ENCODE results near the gene CCDC146. TPM values are rescaled to one million over a fixed set of nuclear protein-coding genes. Genes with fewer than 3 reads are reported as not detected.

The CCDC146 gene
- total RNA-seq, 1 experiment from 2014 or later, result 0.72 TPM

DNA sequence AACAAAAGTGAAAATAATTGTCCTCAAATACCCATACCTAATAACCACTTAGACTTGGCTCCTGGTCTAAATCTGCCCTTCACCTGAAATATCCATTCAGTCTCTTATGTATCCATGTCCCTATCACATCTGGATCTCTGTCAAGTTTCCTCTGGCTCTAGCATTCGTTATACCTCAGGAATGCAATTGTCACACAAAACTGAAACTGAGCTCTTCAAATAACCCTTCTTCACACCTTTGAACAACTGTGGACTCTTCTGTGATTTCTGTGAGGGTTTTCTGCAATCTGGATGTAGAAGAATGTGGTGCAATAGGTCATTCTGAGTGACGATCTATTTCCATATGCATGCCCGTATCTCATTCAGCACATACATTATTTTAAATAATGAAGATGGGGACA is 130.7 kb downstream of the CCDC146 start:
- no peak overlapping the region for H3K4ac ChIP-seq (ENCODE audit: low read depth, low read length)
- H3K4me2 ChIP-seq (ENCODE audit: insufficient read depth, insufficient read length, low read length), result no peak overlapping the region
- H3K9me3 Mint-ChIP-seq, result no peaks in the 10 kb centered on the region; a peak in 1 of 5 replicates
- H3K27ac ChIP-seq (ENCODE audit: insufficient read length, low read depth, low read length), result no peak overlapping the region
- H3K4me1 ChIP-seq (ENCODE audit: insufficient read depth, low read length), result no peaks in the 10 kb centered on the region
- H3K23ac ChIP-seq (ENCODE audit: insufficient read length, low read depth, low read length), result no peak overlapping the region
- no peak overlapping the region for H3K4me3 Mint-ChIP-seq
- H3K36me3 Mint-ChIP-seq (ENCODE audit: insufficient read depth in 1 of 3, low read depth in 3 of 3), result no peaks in the 10 kb centered on the region
- no peaks in the 10 kb centered on the region for H3K27me3 ChIP-seq (ENCODE audit: insufficient read depth, low read length)
- no peak overlapping the region for H2BK15ac ChIP-seq (ENCODE audit: low read depth, low read length)
- H2BK20ac ChIP-seq (ENCODE audit: low read depth, low read length, poor library complexity, severe bottlenecking), result no peak overlapping the region
- H2AFZ ChIP-seq (ENCODE audit: low read length), result no peak overlapping the region
- H3K79me2 ChIP-seq (ENCODE audit: insufficient read depth, low read length), result no peaks in the 10 kb centered on the region
- DNase-seq, result no peak
- no peaks in the 10 kb centered on the region for H3K23me2 ChIP-seq (ENCODE audit: insufficient read length, low read depth, low read length, poor library complexity, severe bottlenecking)
- no peaks in the 10 kb centered on the region for H3K9me3 ChIP-seq (ENCODE audit: control insufficient read depth, low read depth, low read length)
- TF ChIP-seq, protein P1, sequence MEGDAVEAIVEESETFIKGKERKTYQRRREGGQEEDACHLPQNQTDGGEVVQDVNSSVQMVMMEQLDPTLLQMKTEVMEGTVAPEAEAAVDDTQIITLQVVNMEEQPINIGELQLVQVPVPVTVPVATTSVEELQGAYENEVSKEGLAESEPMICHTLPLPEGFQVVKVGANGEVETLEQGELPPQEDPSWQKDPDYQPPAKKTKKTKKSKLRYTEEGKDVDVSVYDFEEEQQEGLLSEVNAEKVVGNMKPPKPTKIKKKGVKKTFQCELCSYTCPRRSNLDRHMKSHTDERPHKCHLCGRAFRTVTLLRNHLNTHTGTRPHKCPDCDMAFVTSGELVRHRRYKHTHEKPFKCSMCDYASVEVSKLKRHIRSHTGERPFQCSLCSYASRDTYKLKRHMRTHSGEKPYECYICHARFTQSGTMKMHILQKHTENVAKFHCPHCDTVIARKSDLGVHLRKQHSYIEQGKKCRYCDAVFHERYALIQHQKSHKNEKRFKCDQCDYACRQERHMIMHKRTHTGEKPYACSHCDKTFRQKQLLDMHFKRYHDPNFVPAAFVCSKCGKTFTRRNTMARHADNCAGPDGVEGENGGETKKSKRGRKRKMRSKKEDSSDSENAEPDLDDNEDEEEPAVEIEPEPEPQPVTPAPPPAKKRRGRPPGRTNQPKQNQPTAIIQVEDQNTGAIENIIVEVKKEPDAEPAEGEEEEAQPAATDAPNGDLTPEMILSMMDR (conservative IDR thresholded peaks at IDR 0.05), result no peak
- H3K9ac ChIP-seq (ENCODE audit: extremely low read depth, insufficient read length, low read length), result no peak overlapping the region
- H4K5ac ChIP-seq (ENCODE audit: insufficient read length, low read depth, low read length), result no peak overlapping the region
- no peak overlapping the region for H4K91ac ChIP-seq (ENCODE audit: insufficient read length, low read depth, low read length)
- no peaks in the 10 kb centered on the region for H4K20me1 ChIP-seq (ENCODE audit: control insufficient read depth, insufficient read depth, insufficient read length)
- H3K18ac ChIP-seq (ENCODE audit: insufficient read length, low read depth, low read length), result no peak overlapping the region
- no CpG with 5 or more reads among the region's 3 CpGs for WGBS (ENCODE audit: extremely low coverage, insufficient read length, low lambda C conversion rate)
- no peak overlapping the region for H3T11ph ChIP-seq (ENCODE audit: low read length)
- H3K79me1 ChIP-seq (ENCODE audit: insufficient read depth, low read depth, low read length, poor library complexity, severe bottlenecking), result no peaks in the 10 kb centered on the region
- no peak overlapping the region for H2AK5ac ChIP-seq (ENCODE audit: insufficient read length, low read length)
- H2BK12ac ChIP-seq (ENCODE audit: insufficient read length, low read depth, low read length), result no peak overlapping the region
- H3K4me1 Mint-ChIP-seq, result no peaks in the 10 kb centered on the region
- H2BK120ac ChIP-seq (ENCODE audit: low read depth, low read length, poor library complexity, severe bottlenecking), result no peak overlapping the region
- H3K27me3 Mint-ChIP-seq (ENCODE audit: low read depth), result no peaks in the 10 kb centered on the region; the same call in none of the 2 replicates
- no peak overlapping the region for H3K56ac ChIP-seq (ENCODE audit: insufficient read length, low read depth, low read length)
- no peak overlapping the region for H2BK5ac ChIP-seq (ENCODE audit: insufficient read length, low read length)
- no peak overlapping the region for H4K8ac ChIP-seq (replicated peaks; ENCODE audit: insufficient read length, low read depth, low read length)
- H3K14ac ChIP-seq (ENCODE audit: insufficient read depth, low read length), result no peak overlapping the region
- no peak overlapping the region for H3K27ac Mint-ChIP-seq

All from H9 (cell line).